NCI-H1092 treated with DMSO at 0.1 percent for 48 hours (cell line): ENCODE results near the gene MEIS3.
"Not testable (repeated sequence)": the region's sequence is repeated elsewhere in the genome, so short reads cannot be mapped to it uniquely, and the experiment has no call there.

Experiments
- DNase-seq: peaks from one replicate; lab custom pipeline; 2025; lab: John Stamatoyannopoulos, UW

MEIS3 gene

DNA sequence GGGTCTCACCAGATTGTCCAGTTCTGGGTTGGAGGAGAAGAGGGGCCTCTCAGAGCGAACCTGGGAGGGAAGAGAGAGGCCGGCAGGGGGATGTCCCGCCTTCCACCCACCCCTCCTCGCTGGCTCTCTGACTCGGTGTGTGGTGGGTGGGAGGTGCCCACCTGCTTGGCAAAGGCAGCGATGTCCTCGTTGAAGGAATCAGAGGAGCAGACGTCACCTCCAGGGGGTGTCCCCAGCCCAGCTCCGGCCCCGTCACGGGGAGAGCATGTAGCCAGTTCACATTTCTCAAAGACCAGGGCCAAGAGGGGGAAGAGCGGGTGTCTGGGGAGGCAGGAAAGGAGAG is 2.7 kb downstream of the MEIS3 start:
- no peak for DNase-seq

DNA sequence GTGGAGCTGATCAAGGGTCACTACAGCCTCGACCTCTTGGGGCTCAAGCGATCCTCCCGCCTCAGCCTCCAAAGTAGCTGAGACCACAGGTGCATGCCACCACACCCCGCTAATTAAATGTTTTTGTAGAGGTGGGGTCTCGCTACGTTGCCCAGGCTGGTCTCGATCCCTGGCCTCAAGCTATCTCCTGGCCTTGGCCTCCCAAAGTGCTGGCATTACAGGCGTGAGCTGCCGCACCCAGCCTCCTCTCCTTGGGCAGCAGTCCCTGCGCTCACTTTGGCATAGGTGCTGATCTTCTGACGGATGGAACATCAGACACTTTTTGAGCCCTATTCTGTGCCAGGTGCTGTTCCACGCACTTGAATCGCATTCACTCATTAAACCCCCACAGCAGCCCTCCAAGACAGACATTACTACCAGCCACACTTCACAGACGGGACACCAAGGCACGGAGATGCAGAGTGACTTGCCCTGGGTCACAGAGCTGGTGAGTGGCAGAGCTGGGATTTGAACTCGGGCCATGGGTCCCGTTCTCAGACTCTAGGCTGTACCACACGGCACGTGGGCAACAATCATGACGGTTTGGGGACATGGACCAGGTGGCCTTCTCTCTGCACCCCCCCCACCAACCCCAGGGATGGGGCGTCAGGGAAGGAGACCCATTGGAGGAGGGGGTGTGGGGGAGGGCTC is 3.2 kb downstream of the MEIS3 start:
- no peak for DNase-seq

DNA sequence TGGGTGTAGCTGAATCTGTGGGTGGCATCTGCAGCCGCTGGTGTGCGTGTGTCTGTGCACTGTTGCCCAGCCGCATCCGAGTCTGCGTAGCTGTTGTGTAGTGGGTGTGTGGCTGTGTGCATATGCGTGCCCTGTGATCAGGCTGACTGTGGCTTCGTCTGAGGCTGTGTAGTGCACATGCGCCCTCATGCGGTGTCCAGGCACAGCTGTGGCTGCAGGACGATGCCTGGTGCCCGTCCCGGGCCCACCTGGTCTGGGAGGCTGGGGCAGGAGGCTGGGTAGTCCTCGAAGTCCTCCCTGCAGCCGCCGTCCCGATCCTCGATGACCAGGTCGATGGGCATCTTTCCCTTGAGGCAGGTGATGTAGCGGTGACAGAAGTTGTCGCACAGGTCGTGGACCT is 4.9 kb downstream of the MEIS3 start:
- peak; percentile 11 for DNase-seq

- no peak for DNase-seq
Measured at GRCh38 chr19:47413941-47414340, 5.4 kb downstream of the MEIS3 start.

DNA sequence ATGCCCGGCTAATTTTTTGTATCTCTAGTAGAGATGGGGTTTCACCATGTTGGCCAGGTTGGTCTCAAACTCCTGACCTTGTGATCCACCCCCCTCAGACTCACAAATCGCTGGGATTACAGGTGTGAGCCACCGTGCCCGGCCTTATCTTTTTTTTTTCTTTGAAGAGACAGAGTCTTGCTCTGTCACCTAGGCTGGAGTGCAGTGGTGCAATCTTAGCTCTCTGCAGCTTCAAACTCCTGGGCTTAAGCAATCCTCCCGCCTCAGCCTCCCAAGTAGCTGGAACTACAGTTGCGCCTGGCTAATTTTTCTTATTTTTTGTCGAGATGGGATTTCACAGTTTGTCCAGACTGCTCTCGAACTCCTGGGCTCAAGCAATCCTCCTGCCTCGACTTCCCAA is 7.6 kb downstream of the MEIS3 start:
- DNase-seq, result not testable (repeated sequence)

GRCh38 chr19:47411101-47411500 is 8.2 kb downstream of the MEIS3 start:
- DNase-seq, result no peak

GRCh38 chr19:47408156-47408938 is 11.0 kb downstream of the MEIS3 start:
- DNase-seq, result no peak

- no peak for DNase-seq
Measured at GRCh38 chr19:47407417-47407774, 11.9 kb downstream of the MEIS3 start.

DNA sequence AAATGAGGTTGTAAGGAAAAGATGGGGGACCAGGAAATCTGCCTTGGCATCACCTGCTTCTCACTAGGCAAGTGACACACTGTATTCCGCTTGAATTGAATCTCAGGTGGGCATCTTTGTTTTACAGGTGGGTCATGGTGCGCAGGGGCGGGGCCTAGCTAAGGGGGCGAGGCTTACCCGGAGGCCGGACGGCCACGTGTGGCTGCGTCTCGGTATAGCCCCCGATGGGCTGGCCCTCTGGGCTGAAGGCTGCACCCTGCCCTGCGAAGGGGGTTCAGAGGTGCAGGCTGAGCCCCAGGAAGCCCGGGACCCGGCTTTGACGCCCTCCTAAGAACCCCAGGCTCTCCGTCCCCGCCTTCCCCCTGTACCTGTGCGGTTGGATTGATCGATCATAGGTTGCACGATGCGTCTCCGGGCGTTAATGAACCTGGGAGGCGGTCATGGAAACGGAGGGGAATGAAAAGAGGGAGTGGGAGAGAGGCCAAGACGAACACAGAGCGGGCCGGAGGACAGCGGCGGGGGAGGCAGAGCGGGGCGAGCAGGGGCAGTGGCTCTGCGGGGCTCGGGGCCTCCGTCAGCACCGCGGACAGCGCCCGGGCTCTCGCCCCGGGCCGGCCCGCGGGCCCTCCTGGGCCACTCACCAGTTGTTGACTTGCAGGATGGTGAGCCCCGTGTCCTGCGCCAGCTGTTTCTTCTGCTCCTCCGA is 12.5 kb downstream of the MEIS3 start:
- DNase-seq, result no peak

- no peak for DNase-seq
Measured at GRCh38 chr19:47405854-47406417, 13.4 kb downstream of the MEIS3 start.

GRCh38 chr19:47405197-47405550 is 14.2 kb downstream of the MEIS3 start:
- no peak for DNase-seq

DNA sequence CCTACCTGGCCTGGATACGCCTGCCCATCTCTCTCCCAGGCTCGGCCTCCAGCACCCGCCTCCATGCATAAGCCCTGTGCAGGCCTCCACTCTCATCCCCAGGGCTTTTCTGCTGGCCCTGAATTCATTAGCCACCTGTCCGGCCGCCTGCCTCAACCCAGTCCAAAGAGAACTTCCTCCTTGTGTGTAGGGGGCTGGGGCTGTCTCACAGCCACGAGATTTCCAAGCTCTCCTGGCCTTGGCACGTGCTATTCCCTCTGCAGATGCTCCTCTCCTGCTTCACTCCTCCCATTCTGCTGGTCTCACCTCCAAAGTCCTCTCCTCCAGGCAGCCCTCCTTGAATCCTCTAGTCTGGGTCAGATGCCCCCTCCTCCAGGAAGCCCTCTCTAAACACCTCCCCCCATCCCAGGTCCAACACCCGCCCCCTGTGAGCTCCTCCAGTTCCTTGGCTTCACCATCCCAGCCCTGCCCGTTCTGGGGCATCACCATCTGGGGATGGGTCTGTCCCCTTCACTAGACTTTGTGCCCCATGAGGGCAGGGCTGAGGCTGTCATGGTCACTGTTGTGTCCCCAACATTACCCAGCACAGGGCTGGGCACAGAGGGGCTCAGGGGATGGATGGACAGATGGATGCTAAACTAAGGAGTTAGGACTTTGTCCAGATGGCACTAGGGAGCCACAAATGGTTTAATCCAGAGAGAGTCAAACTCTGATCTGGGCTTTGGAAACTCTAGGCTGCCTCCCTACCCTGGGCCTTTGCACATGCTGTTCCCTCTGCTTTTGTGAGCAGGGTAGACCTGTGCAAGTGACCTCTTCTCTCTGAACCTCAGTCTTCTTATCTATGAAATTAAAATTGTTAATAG is 14.8 kb downstream of the MEIS3 start:
- no peak for DNase-seq

GRCh38 chr19:47402504-47402903 is 16.8 kb downstream of the MEIS3 start:
- DNase-seq, result no peak

GRCh38 chr19:47398707-47399597 is 20.4 kb downstream of the MEIS3 start:
- no peak for DNase-seq

GRCh38 chr19:47391510-47392223 is 27.7 kb downstream of the MEIS3 start:
- peak; percentile 64 for DNase-seq

DNA sequence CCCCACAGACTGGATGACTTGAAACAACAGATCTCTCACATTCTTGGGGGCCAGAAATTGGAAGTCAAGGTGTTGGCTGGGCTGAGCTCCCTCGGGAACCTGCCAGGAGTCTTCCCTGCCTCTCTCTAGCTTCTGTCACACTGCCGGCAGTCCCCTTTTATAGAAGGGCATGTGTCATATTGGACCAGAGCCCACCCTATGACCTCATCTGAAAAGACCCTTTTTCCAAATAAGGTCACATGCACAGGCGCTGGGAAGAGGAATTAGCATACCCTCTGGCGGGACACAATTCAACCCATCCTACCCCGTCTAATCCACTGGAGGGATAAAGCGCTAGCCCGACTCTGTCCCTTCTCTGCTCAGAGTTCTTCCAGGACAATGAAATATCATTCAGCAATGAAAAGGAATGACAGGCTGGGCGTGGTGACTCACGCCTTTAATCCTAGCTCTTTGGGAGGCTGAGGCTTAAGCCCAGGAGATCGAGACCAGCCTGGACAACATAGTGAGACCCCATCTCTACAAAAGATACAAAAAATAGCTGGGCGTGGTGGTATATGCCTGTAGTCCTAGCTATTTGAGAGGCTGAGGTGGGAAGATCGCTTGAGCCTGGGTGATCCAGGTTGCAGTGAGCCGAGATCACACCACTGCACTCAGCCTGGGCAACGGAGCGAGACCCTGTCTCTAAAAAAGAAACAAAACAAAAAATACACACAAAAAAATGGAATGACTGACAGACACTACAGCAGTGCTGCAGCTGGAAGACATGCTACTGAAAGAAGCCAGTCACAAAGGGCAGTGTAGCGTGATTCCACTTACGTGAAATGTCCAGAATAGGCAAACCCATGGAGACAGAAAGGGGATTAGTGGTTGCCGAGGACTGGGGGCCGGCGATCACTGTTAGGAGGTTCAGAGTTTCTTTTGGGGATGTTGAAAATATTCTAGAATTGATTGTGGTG is 28.5 kb downstream of the MEIS3 start:
- DNase-seq, result peak; percentile 64

GRCh38 chr19:47389150-47389556 is 30.2 kb downstream of the MEIS3 start:
- no peak for DNase-seq

GRCh38 chr19:47388721-47389120 is 30.6 kb downstream of the MEIS3 start:
- not testable (repeated sequence) for DNase-seq

GRCh38 chr19:47387623-47388022 is 31.7 kb downstream of the MEIS3 start:
- not testable (repeated sequence) for DNase-seq
